HCT116 (cell line): Measurements from ENCODE around the gene PIGQ. TPM values are rescaled to one million over a fixed set of nuclear protein-coding genes. Genes with fewer than 3 reads are reported as not detected.

ENCODE experiments used
- ATAC-seq: fragments of 200-7000 bp; cut with Tn5 transposase; 2 replicates; pipeline ENCODE4 v1.9.1; 2020; ENCODE audit warnings: mild to moderate bottlenecking, moderate library complexity
- BruUV-seq: library from RNA; stranded (reverse); fragments of 400-500 nt; replicated peaks from 2 replicates; lab custom pipeline; 2021; lab: Mats Ljungman, UMichigan
- CTCF ChIA-PET: fragments of 300-600 bp; sonication (Branson Sonifier 250); formaldehyde crosslinking; loops from one replicate; lab custom pipeline; 2021; ENCODE audit warnings: antibody characterized with exemption; lab: Charles Lee
- POLR2A ChIA-PET: fragments of 300-600, 350-600 bp; sonication (Branson Sonifier 250); formaldehyde crosslinking; loops from one replicate; lab custom pipeline; 2021; ENCODE audit warnings: antibody characterized with exemption; lab: Charles Lee
- RAD21 ChIA-PET, 2 experiments: fragments of 300-600 bp; sonication (Branson Sonifier 250); formaldehyde crosslinking; loops; one replicate each; lab custom pipeline; 2023; ENCODE audit warnings: low total read pairs in 2 of 2; ENCODE audit not compliant: uncharacterized antibody in 2 of 2, unreplicated experiment in 2 of 2, low non-redundant PET in 1 of 2; lab: Charles Lee
- DNase-seq: peaks from one replicate; pipeline ENCODE4 v3.0.0-alpha.2; 2010; ENCODE audit warnings: low read depth, low spot score
- H2AFZ ChIP-seq: fragments of 200-600 bp; shearing (Covaris generic), sonication (generic); 2 replicates; pipeline ENCODE4 v1.6.1; 2017; ENCODE audit warnings: low read depth, mixed run types, mixed read lengths, antibody characterized with exemption, low read length; ENCODE audit not compliant: poor library complexity, severe bottlenecking
- H3K27ac ChIP-seq: 2 replicates; pipeline ENCODE4 v1.5.1; 2012; ENCODE audit warnings: low read depth, low read length
- H3K27me3 ChIP-seq: fragments of 200-600 bp; sonication (generic); 2 replicates; pipeline ENCODE4 v1.6.1; 2016; ENCODE audit warnings: mixed run types, low read length, mixed read lengths; ENCODE audit not compliant: insufficient read depth
- H3K36me3 ChIP-seq, 2 experiments: fragments of 200-500 bp in 1 of 2; fragments of 200-600 bp in 1 of 2; sonication (Bioruptor generic) in 1 of 2; sonication (generic) in 1 of 2; 2 replicates each; pipeline versions ENCODE4 v1.5.1 to v1.6.1; 2014 to 2016; ENCODE audit warnings: low read length in 2 of 2, inconsistent platforms in 1 of 2, mixed read lengths in 1 of 2, mixed run types in 1 of 2; ENCODE audit not compliant: insufficient read depth in 2 of 2, control insufficient read depth in 1 of 2
- H3K4me1 ChIP-seq, 2 experiments: fragments of 200-600 bp in 1 of 2; sonication (generic) in 1 of 2; 2 replicates each; pipeline versions ENCODE4 v1.5.1 to v1.6.1; 2012 to 2017; ENCODE audit warnings: low read length in 2 of 2, inconsistent platforms in 1 of 2, mild to moderate bottlenecking in 1 of 2, mixed read lengths in 1 of 2, mixed run types in 1 of 2, moderate library complexity in 1 of 2; ENCODE audit not compliant: insufficient read depth in 2 of 2, control insufficient read depth in 1 of 2
- H3K4me2 ChIP-seq: fragments of 200-600 bp; sonication (generic); 2 replicates; pipeline ENCODE4 v1.6.1; 2017; ENCODE audit warnings: mixed run types, low read length, mixed read lengths
- H3K4me3 ChIP-seq, 2 experiments: fragments of 200-600 bp in 1 of 2; sonication (generic) in 1 of 2; replicated peaks in 1 of 2; 2 replicates each; pipeline ENCODE4 v1.5.1; 2011 to 2016; ENCODE audit warnings: low read length in 2 of 2, control low read depth in 1 of 2, low read depth in 1 of 2, mild to moderate bottlenecking in 1 of 2, mixed read lengths in 1 of 2, mixed run types in 1 of 2
- H3K79me2 ChIP-seq: fragments of 200-600 bp; sonication (generic); 2 replicates; pipeline ENCODE4 v1.6.1; 2017; ENCODE audit warnings: mild to moderate bottlenecking, mixed run types, low read length, moderate library complexity, mixed read lengths; ENCODE audit not compliant: insufficient read depth
- H3K9ac ChIP-seq: fragments of 200-600 bp; sonication (generic); 2 replicates; pipeline ENCODE4 v1.6.1; 2016; ENCODE audit warnings: low read length, mixed read lengths
- H3K9me2 ChIP-seq: fragments of 200-600 bp; sonication (generic), shearing (Covaris generic); 2 replicates; pipeline ENCODE4 v1.6.1; 2017; ENCODE audit warnings: mixed run types, mild to moderate bottlenecking, moderate library complexity; ENCODE audit not compliant: insufficient read depth
- H3K9me3 ChIP-seq, 2 experiments: fragments of 200-500 bp in 1 of 2; fragments of 200-600 bp in 1 of 2; sonication (Bioruptor generic) in 1 of 2; sonication (generic) in 1 of 2; 2 replicates each; pipeline ENCODE4 v1.6.1; 2014 to 2017; ENCODE audit warnings: low read length in 2 of 2, mixed read lengths in 2 of 2, inconsistent platforms in 1 of 2, low read depth in 1 of 2, mild to moderate bottlenecking in 1 of 2, mixed run types in 1 of 2, moderate library complexity in 1 of 2; ENCODE audit not compliant: control insufficient read depth in 1 of 2, insufficient read depth in 1 of 2
- H4K20me1 ChIP-seq: fragments of 200-600 bp; sonication (generic), shearing (Covaris generic); 2 replicates; pipeline ENCODE4 v1.6.1; 2017; ENCODE audit warnings: mixed run types, mild to moderate bottlenecking, moderate library complexity; ENCODE audit not compliant: insufficient read depth
- CEBPB ChIP-seq: IDR thresholded peaks from 2 replicates; pipeline ENCODE4 v1.6.1; 2012; ENCODE audit warnings: low read depth
- EGR1 ChIP-seq: IDR thresholded peaks from 2 replicates; pipeline ENCODE4 v1.6.1; 2012; ENCODE audit warnings: low read depth
- ELF1 ChIP-seq: IDR thresholded peaks from 2 replicates; pipeline ENCODE4 v1.6.1; 2012; ENCODE audit warnings: low read depth, borderline replicate concordance
- EZH2 ChIP-seq: fragments of 200-600 bp; sonication (generic); IDR thresholded peaks from 2 replicates; pipeline ENCODE4 v1.6.1; 2017; ENCODE audit warnings: antibody characterized with exemption, mixed run types
- EZH2phosphoT487 ChIP-seq: fragments of 200-600 bp; IDR thresholded peaks from 2 replicates; pipeline ENCODE4 v1.6.1; 2018; ENCODE audit warnings: antibody characterized with exemption, borderline replicate concordance
- FOSL1 ChIP-seq: IDR thresholded peaks from 2 replicates; pipeline ENCODE4 v1.6.1; 2012; ENCODE audit warnings: low read depth
- JUND ChIP-seq: IDR thresholded peaks from 2 replicates; pipeline ENCODE4 v1.6.1; 2012
- POLR2A ChIP-seq: IDR thresholded peaks from 2 replicates; pipeline ENCODE4 v1.7.0; 2011; ENCODE audit warnings: borderline replicate concordance; ENCODE audit not compliant: insufficient read depth, insufficient read length; ENCODE audit errors: extremely low read depth
- POLR2AphosphoS5 ChIP-seq: IDR thresholded peaks from 2 replicates; pipeline ENCODE4 v1.6.1; 2011; ENCODE audit warnings: mild to moderate bottlenecking, low read depth, low read length, moderate library complexity
- SIN3A ChIP-seq: IDR thresholded peaks from 2 replicates; pipeline ENCODE4 v1.6.1; 2012; ENCODE audit warnings: low read depth
- SP1 ChIP-seq: IDR thresholded peaks from 2 replicates; pipeline ENCODE4 v1.6.1; 2012; ENCODE audit warnings: low read depth
- SRF ChIP-seq: IDR thresholded peaks from 2 replicates; pipeline ENCODE4 v1.6.1; 2012; ENCODE audit warnings: low read depth
- TCF7L2 ChIP-seq: IDR thresholded peaks from 2 replicates; pipeline ENCODE4 v1.7.0; 2011; ENCODE audit warnings: borderline replicate concordance, inconsistent platforms; ENCODE audit not compliant: insufficient read depth, insufficient read length; ENCODE audit errors: extremely low read depth
- YY1 ChIP-seq: IDR thresholded peaks from 2 replicates; pipeline ENCODE4 v1.6.1; 2011; ENCODE audit warnings: low read length, low read depth, moderate library complexity, mild to moderate bottlenecking; ENCODE audit not compliant: insufficient replicate concordance; ENCODE audit errors: extremely low read depth
- ZFX ChIP-seq: fragments of 450-650 bp; IDR thresholded peaks from 2 replicates; pipeline ENCODE4 v1.6.1; 2017
- ZNF274 ChIP-seq: fragments of 200-500 bp; sonication (Bioruptor generic); IDR thresholded peaks from 2 replicates; pipeline ENCODE4 v1.6.1; 2014; ENCODE audit warnings: mild to moderate bottlenecking, low read depth, low read length, inconsistent platforms
- intact Hi-C: fragments of 100-400 bp; cut with micrococcal nuclease; formaldehyde crosslinking; loops from 2 replicates; pipeline ENCODE4 v1.10.0; 2022
- total RNA-seq: library from RNA; stranded (reverse); gene quantifications from one replicate; pipeline ENCODE4 v1.2.1, GENCODE V29; 2021; ENCODE audit not compliant: unreplicated experiment
- TF ChIP-seq, protein P1 (sequence below), 3 experiments: fragments of 200-600 bp in 1 of 3; sonication (generic) in 1 of 3; IDR thresholded peaks in 2 of 3; conservative IDR thresholded peaks in 1 of 3; 2 replicates each; pipeline ENCODE4 v1.5.1; 2012 to 2017; ENCODE audit warnings: low read depth in 2 of 3, low read length in 2 of 3, antibody characterized with exemption in 1 of 3, borderline replicate concordance in 1 of 3, control low read depth in 1 of 3, mild to moderate bottlenecking in 1 of 3, mixed read lengths in 1 of 3, mixed run types in 1 of 3, moderate library complexity in 1 of 3; ENCODE audit not compliant: insufficient read depth in 1 of 3
- TF ChIP-seq, protein P2 (sequence below): IDR thresholded peaks from 2 replicates; pipeline ENCODE4 v1.6.1; 2012
- TF ChIP-seq, protein P3 (sequence below): IDR thresholded peaks from 2 replicates; pipeline ENCODE4 v1.6.1; 2012; ENCODE audit warnings: low read depth
- TF ChIP-seq, protein P4 (sequence below): IDR thresholded peaks from 2 replicates; pipeline ENCODE4 v1.6.1; 2011; ENCODE audit warnings: mild to moderate bottlenecking, low read length, moderate library complexity; ENCODE audit not compliant: insufficient replicate concordance; ENCODE audit errors: extremely low read depth

PIGQ gene
- total RNA-seq, 1 experiment from 2014 or later = 21.0 TPM

DNA sequence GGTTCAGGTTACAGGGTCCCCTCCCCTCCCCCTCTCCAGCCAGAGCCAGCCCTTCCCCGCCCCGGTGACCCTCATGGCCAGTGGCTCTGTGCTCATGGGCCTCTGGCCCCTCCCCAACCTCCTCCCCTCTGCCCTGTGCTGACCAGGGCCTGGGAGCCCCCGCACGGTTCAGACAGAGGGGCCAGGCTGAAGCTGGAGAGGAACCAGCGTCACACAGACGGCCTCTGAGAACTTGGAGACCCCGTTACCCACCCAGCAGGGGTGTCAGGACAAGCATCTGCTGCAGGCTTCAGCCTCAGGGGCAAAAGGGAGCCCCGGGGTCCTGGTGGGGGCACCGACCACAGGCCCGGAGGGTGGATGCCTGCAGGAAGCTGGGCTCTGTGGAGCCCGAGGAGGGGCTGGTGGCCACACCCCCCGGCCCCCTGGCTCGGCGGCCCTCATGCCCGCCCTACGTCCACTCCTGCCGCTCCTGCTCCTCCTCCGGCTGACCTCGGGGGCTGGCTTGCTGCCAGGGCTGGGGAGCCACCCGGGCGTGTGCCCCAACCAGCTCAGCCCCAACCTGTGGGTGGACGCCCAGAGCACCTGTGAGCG, 61.1 kb downstream of the PIGQ start, which contains the start of gene WFIKKN1:
Gene WFIKKN1, plus strand, starts transcription at position 171 of the 591 bp plus-strand sequence. Its CDS starts 269 bp downstream, at position 440.
- ChIA-PET POLR2A (no interaction called here), CTCF (no interaction called here), RAD21 (no interaction called here)
- no peak within 1 kb of the TSS; the same call in 1 of the 2 replicates for H3K9ac ChIP-seq
- H3K27ac ChIP-seq = no peak within 1 kb of the TSS; the same call in 1 of the 2 replicates
- BruUV-seq = no TSS peak
- H3K9me3 ChIP-seq = no peaks in the 10 kb centered on the region
- no peak within 1 kb of the TSS for H2AFZ ChIP-seq
- ATAC-seq (peak; percentile 11), DNase-seq (no peak)
- no peaks in the 10 kb centered on the region for H3K9me2 ChIP-seq
- intact Hi-C loops = no loop called here
- H3K27me3 ChIP-seq = no peaks in the 10 kb centered on the region
- peaks cover 15% of the 10 kb centered on the region; the same call in 1 of the 2 replicates for H3K79me2 ChIP-seq
- H3K36me3 ChIP-seq = no peaks in the 10 kb centered on the region
- H3K4me2 ChIP-seq = peak within 1 kb of the TSS; percentile 27; the same call in 1 of the 2 replicates
- no peak within 1 kb of the TSS for H3K4me3 ChIP-seq
- H3K4me1 ChIP-seq = peaks cover 25 to 38% of the 10 kb centered on the region in 2 experiments
- no peak for TF ChIP-seq YY1
- TF ChIP-seq, protein P1, sequence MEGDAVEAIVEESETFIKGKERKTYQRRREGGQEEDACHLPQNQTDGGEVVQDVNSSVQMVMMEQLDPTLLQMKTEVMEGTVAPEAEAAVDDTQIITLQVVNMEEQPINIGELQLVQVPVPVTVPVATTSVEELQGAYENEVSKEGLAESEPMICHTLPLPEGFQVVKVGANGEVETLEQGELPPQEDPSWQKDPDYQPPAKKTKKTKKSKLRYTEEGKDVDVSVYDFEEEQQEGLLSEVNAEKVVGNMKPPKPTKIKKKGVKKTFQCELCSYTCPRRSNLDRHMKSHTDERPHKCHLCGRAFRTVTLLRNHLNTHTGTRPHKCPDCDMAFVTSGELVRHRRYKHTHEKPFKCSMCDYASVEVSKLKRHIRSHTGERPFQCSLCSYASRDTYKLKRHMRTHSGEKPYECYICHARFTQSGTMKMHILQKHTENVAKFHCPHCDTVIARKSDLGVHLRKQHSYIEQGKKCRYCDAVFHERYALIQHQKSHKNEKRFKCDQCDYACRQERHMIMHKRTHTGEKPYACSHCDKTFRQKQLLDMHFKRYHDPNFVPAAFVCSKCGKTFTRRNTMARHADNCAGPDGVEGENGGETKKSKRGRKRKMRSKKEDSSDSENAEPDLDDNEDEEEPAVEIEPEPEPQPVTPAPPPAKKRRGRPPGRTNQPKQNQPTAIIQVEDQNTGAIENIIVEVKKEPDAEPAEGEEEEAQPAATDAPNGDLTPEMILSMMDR (IDR thresholded peaks at IDR 0.05 in 2 of 3, conservative IDR thresholded peaks at IDR 0.05 in 1 of 3; ENCODE audit: borderline replicate concordance in 1 of 3, insufficient read depth in 1 of 3, low read depth in 2 of 3, low read length in 2 of 3) = no peak
- no peak; the same call in 1 of the 2 replicates for TF ChIP-seq POLR2AphosphoS5
- TF ChIP-seq ZFX = no peak
- TF ChIP-seq ZNF274 = no peak
- no peak for TF ChIP-seq EGR1
- TF ChIP-seq JUND = no peak
- TF ChIP-seq ELF1 = no peak
- TF ChIP-seq EZH2phosphoT487 = no peak
- TF ChIP-seq, protein P2, sequence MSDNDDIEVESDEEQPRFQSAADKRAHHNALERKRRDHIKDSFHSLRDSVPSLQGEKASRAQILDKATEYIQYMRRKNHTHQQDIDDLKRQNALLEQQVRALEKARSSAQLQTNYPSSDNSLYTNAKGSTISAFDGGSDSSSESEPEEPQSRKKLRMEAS = no peak
- no peak for TF ChIP-seq TCF7L2
- TF ChIP-seq POLR2A = no peak
- TF ChIP-seq FOSL1 = no peak
- no peak for TF ChIP-seq SIN3A
- TF ChIP-seq, protein P3, sequence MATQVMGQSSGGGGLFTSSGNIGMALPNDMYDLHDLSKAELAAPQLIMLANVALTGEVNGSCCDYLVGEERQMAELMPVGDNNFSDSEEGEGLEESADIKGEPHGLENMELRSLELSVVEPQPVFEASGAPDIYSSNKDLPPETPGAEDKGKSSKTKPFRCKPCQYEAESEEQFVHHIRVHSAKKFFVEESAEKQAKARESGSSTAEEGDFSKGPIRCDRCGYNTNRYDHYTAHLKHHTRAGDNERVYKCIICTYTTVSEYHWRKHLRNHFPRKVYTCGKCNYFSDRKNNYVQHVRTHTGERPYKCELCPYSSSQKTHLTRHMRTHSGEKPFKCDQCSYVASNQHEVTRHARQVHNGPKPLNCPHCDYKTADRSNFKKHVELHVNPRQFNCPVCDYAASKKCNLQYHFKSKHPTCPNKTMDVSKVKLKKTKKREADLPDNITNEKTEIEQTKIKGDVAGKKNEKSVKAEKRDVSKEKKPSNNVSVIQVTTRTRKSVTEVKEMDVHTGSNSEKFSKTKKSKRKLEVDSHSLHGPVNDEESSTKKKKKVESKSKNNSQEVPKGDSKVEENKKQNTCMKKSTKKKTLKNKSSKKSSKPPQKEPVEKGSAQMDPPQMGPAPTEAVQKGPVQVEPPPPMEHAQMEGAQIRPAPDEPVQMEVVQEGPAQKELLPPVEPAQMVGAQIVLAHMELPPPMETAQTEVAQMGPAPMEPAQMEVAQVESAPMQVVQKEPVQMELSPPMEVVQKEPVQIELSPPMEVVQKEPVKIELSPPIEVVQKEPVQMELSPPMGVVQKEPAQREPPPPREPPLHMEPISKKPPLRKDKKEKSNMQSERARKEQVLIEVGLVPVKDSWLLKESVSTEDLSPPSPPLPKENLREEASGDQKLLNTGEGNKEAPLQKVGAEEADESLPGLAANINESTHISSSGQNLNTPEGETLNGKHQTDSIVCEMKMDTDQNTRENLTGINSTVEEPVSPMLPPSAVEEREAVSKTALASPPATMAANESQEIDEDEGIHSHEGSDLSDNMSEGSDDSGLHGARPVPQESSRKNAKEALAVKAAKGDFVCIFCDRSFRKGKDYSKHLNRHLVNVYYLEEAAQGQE = no peak
- TF ChIP-seq, protein P4, sequence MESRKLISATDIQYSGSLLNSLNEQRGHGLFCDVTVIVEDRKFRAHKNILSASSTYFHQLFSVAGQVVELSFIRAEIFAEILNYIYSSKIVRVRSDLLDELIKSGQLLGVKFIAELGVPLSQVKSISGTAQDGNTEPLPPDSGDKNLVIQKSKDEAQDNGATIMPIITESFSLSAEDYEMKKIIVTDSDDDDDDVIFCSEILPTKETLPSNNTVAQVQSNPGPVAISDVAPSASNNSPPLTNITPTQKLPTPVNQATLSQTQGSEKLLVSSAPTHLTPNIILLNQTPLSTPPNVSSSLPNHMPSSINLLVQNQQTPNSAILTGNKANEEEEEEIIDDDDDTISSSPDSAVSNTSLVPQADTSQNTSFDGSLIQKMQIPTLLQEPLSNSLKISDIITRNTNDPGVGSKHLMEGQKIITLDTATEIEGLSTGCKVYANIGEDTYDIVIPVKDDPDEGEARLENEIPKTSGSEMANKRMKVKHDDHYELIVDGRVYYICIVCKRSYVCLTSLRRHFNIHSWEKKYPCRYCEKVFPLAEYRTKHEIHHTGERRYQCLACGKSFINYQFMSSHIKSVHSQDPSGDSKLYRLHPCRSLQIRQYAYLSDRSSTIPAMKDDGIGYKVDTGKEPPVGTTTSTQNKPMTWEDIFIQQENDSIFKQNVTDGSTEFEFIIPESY = no peak
- TF ChIP-seq SP1 = no peak
- no peak for TF ChIP-seq SRF
- TF ChIP-seq EZH2 = no peak
- no peak for TF ChIP-seq CEBPB
- H4K20me1 ChIP-seq = no peaks in the 10 kb centered on the region
